ENCODE measurements around the gene IL17RD. TPM values are rescaled to one million over a fixed set of nuclear protein-coding genes. Genes with fewer than 3 reads are reported as not detected.

Gene IL17RD
- total RNA-seq, 1 donor from 2014 or later = 2.9 TPM

GRCh38 chr3:57120451-57121174 lies 44.5 kb downstream of the IL17RD start:
- no peak overlapping the region for H3K4me3 Mint-ChIP-seq (ENCODE audit: unreplicated experiment)
- H3K4me1 Mint-ChIP-seq (ENCODE audit: unreplicated experiment) = no peaks in the 10 kb centered on the region
- DNase-seq (ENCODE audit: extremely low spot score, unreplicated experiment) = no peak
- no peaks in the 10 kb centered on the region for H3K36me3 Mint-ChIP-seq (ENCODE audit: unreplicated experiment)
- H3K27ac Mint-ChIP-seq (ENCODE audit: unreplicated experiment) = no peak overlapping the region
- no peaks in the 10 kb centered on the region for H3K27me3 Mint-ChIP-seq (ENCODE audit: unreplicated experiment)
- TF ChIP-seq CTCF (IDR thresholded peaks at IDR 0.05) = no peak
- H3K9me3 Mint-ChIP-seq (ENCODE audit: unreplicated experiment) = no peaks in the 10 kb centered on the region

- no peaks in the 10 kb centered on the region for H3K36me3 Mint-ChIP-seq (ENCODE audit: unreplicated experiment)
- H3K27me3 Mint-ChIP-seq (ENCODE audit: unreplicated experiment) = no peaks in the 10 kb centered on the region
- H3K9me3 Mint-ChIP-seq (ENCODE audit: unreplicated experiment) = no peaks in the 10 kb centered on the region
- TF ChIP-seq CTCF (IDR thresholded peaks at IDR 0.05) = no peak
- H3K27ac Mint-ChIP-seq (ENCODE audit: unreplicated experiment) = no peak overlapping the region
- H3K4me3 Mint-ChIP-seq (ENCODE audit: unreplicated experiment) = no peak overlapping the region
- no peaks in the 10 kb centered on the region for H3K4me1 Mint-ChIP-seq (ENCODE audit: unreplicated experiment)
- no peak for DNase-seq (ENCODE audit: extremely low spot score, unreplicated experiment)
These were observed 45.1 kb downstream of the IL17RD start for GRCh38 chr3:57120040-57120439.

- Mint-ChIP-seq H3K9me3 (ENCODE audit: unreplicated experiment) (no peaks in the 10 kb centered on the region), H3K4me1 (ENCODE audit: unreplicated experiment) (no peaks in the 10 kb centered on the region), H3K36me3 (ENCODE audit: unreplicated experiment) (no peaks in the 10 kb centered on the region), H3K27ac (ENCODE audit: unreplicated experiment) (no peak overlapping the region), H3K27me3 (ENCODE audit: unreplicated experiment) (no peaks in the 10 kb centered on the region), H3K4me3 (ENCODE audit: unreplicated experiment) (no peak overlapping the region)
- no peak for DNase-seq (ENCODE audit: extremely low spot score, unreplicated experiment)
- TF ChIP-seq CTCF (IDR thresholded peaks at IDR 0.05) = no peak
These were observed 46.9 kb downstream of the IL17RD start for GRCh38 chr3:57118254-57118653.

- DNase-seq (ENCODE audit: extremely low spot score, unreplicated experiment) = no peak
- Mint-ChIP-seq H3K27ac (ENCODE audit: unreplicated experiment) (no peak overlapping the region), H3K9me3 (ENCODE audit: unreplicated experiment) (no peaks in the 10 kb centered on the region), H3K4me3 (ENCODE audit: unreplicated experiment) (no peak overlapping the region), H3K27me3 (ENCODE audit: unreplicated experiment) (no peaks in the 10 kb centered on the region), H3K36me3 (ENCODE audit: unreplicated experiment) (no peaks in the 10 kb centered on the region), H3K4me1 (ENCODE audit: unreplicated experiment) (no peaks in the 10 kb centered on the region)
- no peak for TF ChIP-seq CTCF (IDR thresholded peaks at IDR 0.05)
These were observed 48.7 kb downstream of the IL17RD start for GRCh38 chr3:57116501-57116900.

- Mint-ChIP-seq H3K9me3 (ENCODE audit: unreplicated experiment) (no peaks in the 10 kb centered on the region), H3K36me3 (ENCODE audit: unreplicated experiment) (no peaks in the 10 kb centered on the region), H3K4me1 (ENCODE audit: unreplicated experiment) (peaks cover 3% of the 10 kb centered on the region), H3K27me3 (ENCODE audit: unreplicated experiment) (peaks cover 12% of the 10 kb centered on the region), H3K27ac (ENCODE audit: unreplicated experiment) (no peak overlapping the region), H3K4me3 (ENCODE audit: unreplicated experiment) (no peak overlapping the region)
- DNase-seq (ENCODE audit: extremely low spot score, unreplicated experiment) = no peak
- peak; percentile 37 for TF ChIP-seq CTCF (IDR thresholded peaks at IDR 0.05)
These were observed 52.9 kb downstream of the IL17RD start for GRCh38 chr3:57112206-57112605.

Measured in osteocyte (in vitro differentiated cells).